GM18505 (cell line): ENCODE data around the gene SLIT3.

Experiments
- ATAC-seq: cut with Tn5 transposase; IDR thresholded peaks from one replicate; pipeline ENCODE4 v1.9.1; 2021; ENCODE audit not compliant: unreplicated experiment
- POLR2A ChIP-seq: IDR thresholded peaks from 4 replicates; pipeline ENCODE4 v1.6.1; 2011; ENCODE audit warnings: borderline replicate concordance; ENCODE audit not compliant: insufficient read depth, insufficient read length; ENCODE audit errors: extremely low read depth

The SLIT3 gene

GRCh38 chr5:169307646-169308045, 6.7 kb upstream of the SLIT3 start:
- no peak for TF ChIP-seq POLR2A
- no peak for ATAC-seq

- no peak for ATAC-seq
- TF ChIP-seq POLR2A, result no peak
Measured at GRCh38 chr5:169305366-169305765, 4.4 kb upstream of the SLIT3 start.

GRCh38 chr5:169304175-169304574, 3.2 kb upstream of the SLIT3 start:
- TF ChIP-seq POLR2A, result no peak
- ATAC-seq, result no peak

- no peak for TF ChIP-seq POLR2A
- no peak for ATAC-seq
Measured at GRCh38 chr5:169303119-169303515, 2.2 kb upstream of the SLIT3 start.

GRCh38 chr5:169302491-169303118, 1.7 kb upstream of the SLIT3 start:
- ATAC-seq, result peak; percentile 83
- TF ChIP-seq POLR2A, result no peak

GRCh38 chr5:169301986-169302385, 1.0 kb upstream of the SLIT3 start:
- no peak for TF ChIP-seq POLR2A
- peak; percentile 31 for ATAC-seq

- TF ChIP-seq POLR2A, result no peak
- ATAC-seq, result no peak
Measured at GRCh38 chr5:169301386-169301934, 521 bp upstream of the SLIT3 start.

- ATAC-seq, result no peak
- TF ChIP-seq POLR2A, result no peak
Measured at GRCh38 chr5:169299663-169300467, 1.1 kb downstream of the SLIT3 start.

GRCh38 chr5:169299191-169299662, 1.7 kb downstream of the SLIT3 start:
- TF ChIP-seq POLR2A, result no peak
- ATAC-seq, result no peak

- no peak for TF ChIP-seq POLR2A
- ATAC-seq, result no peak
Measured at GRCh38 chr5:169298193-169298592, 2.7 kb downstream of the SLIT3 start.

GRCh38 chr5:169296419-169297143, 4.4 kb downstream of the SLIT3 start:
- no peak for ATAC-seq
- no peak for TF ChIP-seq POLR2A

- ATAC-seq, result no peak
- TF ChIP-seq POLR2A, result no peak
Measured at GRCh38 chr5:169295306-169295705, 5.6 kb downstream of the SLIT3 start.

GRCh38 chr5:169294621-169295020, 6.3 kb downstream of the SLIT3 start:
- no peak for ATAC-seq
- TF ChIP-seq POLR2A, result no peak
